Activated gamma-delta T cell (primary cell): ENCODE measurements around the gene STK24.
"Not testable (repeated sequence)": the region's sequence is repeated elsewhere in the genome, so short reads cannot be mapped to it uniquely, and the experiment has no call there.

Source experiments
- DNase-seq: peaks from one replicate; lab custom pipeline; 2025; lab: John Stamatoyannopoulos, UW
- total RNA-seq, 2 donors: gene quantifications; one replicate each; lab custom pipeline; 2026; lab: John Stamatoyannopoulos, UW

Gene STK24
- 236 to 297 reads per million in 2 donors for total RNA-seq

- peak; percentile 38 for DNase-seq
These were observed at the start of gene STK24 for GRCh38 chr13:98576963-98577835. TSS of gene STK24 (minus strand) at chr13:98577107. CDS start at chr13:98576786, 321 bp downstream.

GRCh38 chr13:98626298-98626935 is 49.5 kb upstream of the STK24 start:
- DNase-seq, result no peak

DNA sequence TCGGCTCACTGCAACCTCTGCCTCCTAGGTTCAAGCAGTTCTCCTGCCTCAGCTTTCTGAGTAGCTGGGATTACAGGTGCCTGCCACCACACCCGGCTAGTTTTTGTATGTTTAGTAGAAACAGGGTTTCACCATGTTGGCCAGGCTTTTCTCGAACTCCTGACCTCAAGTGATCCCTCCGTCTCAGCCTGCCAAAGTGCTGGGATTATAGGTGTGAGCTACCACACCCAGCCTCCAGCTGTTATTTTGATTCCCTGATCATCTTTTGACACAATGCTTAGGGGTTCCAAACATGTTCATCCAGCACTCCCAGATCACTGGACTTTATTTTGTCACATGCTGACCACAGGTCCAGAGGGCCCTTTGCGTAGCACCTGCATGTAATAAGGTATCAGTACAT is 47.7 kb upstream of the STK24 start:
- DNase-seq, result not testable (repeated sequence)

GRCh38 chr13:98622931-98623331 is 46.0 kb upstream of the STK24 start:
- DNase-seq, result no peak

DNA sequence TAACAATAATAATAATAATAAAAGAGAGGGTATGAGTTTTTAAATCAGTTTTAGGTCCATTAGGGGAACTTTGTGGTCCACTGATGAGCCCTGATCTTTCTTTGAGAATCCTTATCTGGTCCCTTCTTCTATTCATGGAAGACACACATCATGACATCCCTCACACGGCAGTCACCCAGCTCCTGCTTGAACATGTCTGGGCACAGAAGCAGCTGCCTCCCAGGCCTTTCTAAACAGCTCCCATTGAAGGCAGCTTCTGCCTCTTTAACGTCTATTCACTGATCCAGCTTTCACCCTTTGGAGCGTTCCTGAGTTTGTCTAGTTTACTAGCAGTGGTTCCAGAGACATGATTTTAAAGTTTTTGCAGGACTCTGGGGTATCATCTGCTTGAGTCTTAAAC is 42.6 kb upstream of the STK24 start:
- no peak for DNase-seq

- not testable (repeated sequence) for DNase-seq
These were observed 38.7 kb upstream of the STK24 start for GRCh38 chr13:98615595-98615994.

- DNase-seq, result no peak
These were observed 36.7 kb upstream of the STK24 start for GRCh38 chr13:98613591-98613990.

- no peak for DNase-seq
These were observed 32.8 kb upstream of the STK24 start for GRCh38 chr13:98609756-98610155.

DNA sequence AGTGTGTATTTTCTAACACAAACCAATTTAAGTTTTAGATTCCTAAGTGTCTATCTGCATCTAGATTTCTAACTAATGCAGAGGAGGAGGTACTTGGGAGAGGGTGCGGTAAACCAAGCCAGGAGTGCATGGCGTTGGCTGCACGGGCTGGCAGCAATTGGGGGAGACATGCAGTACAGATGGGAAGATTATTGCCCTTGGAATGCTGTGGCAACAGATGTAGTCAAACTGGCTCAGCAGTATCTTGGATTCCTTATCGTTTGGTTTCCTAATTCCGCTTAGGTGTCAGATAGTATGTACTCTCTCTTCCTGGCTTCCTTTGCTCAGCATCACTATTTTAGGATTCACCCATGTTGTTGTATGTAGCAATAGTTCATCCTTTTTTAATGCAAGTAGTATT is 29.4 kb upstream of the STK24 start:
- no peak for DNase-seq

DNA sequence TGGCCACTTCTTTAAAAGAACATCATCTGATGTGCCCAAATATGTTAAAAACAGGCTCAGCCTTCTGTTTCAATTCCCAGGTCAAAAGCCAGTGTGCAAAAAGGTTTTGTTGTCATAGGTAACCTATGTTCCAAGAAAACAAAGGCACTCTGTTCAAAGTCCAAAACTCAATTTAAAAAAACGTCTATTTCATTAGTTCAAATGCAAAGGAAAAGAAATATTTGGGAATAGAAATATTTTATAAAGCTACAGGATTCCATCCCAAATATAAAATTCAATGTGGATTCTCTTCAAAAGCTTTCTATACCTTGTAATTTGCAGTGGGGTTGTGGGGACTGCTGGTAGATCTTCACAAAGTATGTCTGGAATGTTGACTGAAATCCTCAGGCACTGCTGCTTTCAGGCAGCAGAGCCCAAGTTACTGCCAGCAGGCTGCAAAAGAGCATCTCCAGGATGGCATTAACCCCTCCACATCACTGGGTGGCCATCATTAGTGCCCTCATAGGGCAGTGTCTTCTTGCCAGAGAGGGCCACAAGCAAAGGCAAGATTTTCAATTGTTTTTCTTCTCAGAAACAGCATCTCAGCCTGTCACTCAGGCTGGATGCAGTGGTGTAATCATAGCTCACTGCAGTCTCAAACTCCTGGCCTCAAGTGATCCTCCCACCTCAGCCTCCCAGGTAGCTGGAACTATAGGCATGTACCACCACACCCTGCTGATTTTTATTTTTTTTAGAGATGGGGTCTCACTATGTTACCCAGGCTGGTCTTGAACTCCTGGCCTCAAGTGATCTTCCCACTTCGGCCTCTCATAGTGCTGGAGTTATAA is 22.8 kb upstream of the STK24 start:
- DNase-seq, result no peak

DNA sequence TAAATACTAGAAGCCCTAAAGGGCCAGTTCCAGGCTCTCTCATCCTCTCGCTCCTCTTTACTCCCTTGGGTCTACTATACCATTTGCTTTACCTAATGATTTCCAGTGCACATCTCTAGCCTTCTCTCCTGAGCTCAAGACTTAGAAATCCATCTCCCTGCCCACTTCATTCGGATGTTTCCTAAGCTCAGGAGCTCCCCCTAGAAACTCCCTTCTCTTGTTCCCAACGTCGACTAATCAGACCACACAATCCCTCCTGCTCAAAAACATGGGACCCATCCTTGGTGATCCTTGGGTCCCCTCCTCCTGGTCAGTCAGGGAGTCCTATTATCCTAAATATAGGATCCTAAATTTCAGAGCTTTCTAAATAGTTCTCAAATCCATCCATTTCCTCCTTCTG is 21.1 kb upstream of the STK24 start:
- DNase-seq, result no peak

DNA sequence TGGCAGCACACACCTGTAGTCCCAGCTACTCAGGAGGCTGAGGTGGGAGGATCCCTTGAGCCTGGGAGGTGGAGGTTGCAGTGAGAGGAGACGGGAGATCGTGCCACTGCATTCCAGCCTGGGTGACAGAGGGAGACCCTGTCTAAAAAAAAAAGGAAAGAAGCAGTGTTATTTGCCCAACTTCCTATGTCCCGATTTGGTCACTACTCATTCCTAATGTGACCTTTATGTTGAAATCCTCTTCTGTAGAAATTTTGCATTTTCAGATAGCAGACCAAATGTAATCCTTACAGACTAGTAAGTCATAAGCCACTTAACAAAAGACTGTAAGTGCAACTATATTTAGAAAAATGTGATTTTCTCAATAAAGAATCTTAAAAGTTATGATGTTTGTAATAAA is 18.2 kb upstream of the STK24 start:
- DNase-seq, result no peak

GRCh38 chr13:98592362-98592732 is 15.4 kb upstream of the STK24 start:
- DNase-seq, result no peak

GRCh38 chr13:98591721-98592361 is 14.9 kb upstream of the STK24 start:
- DNase-seq, result no peak

GRCh38 chr13:98590471-98590870 is 13.6 kb upstream of the STK24 start:
- not testable (repeated sequence) for DNase-seq

GRCh38 chr13:98589516-98589915 is 12.6 kb upstream of the STK24 start:
- DNase-seq, result not testable (repeated sequence)

DNA sequence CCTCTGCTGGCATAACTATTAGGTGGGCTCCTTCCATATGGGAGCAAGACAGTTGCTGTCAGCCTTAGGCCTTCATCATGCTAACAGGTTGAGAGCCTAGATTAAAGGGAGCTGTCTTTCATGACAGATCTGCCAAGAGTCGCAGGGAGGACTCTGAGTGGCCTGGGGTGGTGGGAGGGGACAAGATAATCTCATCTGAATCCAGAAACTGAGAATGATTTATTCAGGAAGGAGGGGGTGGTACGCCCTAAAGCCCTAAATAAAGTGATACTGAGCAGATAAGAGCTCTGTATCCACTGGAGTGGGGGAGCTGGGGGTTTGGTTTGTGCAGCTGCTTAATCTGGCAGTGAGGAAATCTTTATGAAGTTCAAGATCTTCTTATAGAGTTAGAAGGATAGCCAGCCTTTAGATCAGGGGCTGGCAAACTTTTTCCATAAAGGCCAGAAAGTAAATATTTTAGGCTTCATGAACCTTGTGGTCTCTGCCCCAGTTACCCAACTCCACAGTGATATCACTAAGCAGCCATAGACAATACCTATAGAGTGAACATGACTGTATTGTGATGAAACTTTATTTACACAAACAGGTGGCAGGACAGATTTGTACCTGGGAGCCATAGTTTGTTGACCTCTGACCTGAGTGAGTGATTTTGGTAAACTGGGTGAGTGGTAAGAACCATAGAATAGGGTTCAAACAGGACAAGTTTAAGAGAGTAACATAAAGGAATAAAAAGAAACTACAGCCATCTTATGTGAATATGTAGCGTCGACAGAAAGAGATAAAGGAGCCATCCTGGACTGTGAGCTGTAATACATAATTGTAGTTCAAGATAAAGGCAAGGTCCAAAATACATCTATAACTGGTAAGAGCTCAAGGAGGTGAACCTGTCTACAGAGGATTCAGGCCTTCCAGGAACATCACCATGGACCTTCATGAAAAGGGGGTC is 9.8 kb upstream of the STK24 start:
- no peak for DNase-seq

GRCh38 chr13:98585946-98586345 is 9.0 kb upstream of the STK24 start:
- no peak for DNase-seq

DNA sequence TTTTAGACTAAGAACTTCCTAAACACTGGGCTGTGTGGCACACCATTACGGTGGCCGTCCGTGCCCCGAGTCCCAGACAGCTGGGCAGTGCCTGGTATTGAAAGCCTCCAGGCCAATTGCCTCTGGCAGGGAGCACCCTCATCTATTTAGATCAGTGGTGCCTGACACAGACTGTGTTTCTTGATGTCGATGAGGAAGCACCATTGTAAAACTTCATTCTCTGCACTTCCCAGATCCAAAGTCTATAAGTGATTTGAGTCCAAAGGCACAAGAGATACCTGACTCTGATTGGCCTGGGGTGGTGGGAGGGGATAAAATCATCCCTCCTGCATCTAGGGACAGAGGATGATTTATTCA is 8.5 kb upstream of the STK24 start:
- no peak for DNase-seq

DNA sequence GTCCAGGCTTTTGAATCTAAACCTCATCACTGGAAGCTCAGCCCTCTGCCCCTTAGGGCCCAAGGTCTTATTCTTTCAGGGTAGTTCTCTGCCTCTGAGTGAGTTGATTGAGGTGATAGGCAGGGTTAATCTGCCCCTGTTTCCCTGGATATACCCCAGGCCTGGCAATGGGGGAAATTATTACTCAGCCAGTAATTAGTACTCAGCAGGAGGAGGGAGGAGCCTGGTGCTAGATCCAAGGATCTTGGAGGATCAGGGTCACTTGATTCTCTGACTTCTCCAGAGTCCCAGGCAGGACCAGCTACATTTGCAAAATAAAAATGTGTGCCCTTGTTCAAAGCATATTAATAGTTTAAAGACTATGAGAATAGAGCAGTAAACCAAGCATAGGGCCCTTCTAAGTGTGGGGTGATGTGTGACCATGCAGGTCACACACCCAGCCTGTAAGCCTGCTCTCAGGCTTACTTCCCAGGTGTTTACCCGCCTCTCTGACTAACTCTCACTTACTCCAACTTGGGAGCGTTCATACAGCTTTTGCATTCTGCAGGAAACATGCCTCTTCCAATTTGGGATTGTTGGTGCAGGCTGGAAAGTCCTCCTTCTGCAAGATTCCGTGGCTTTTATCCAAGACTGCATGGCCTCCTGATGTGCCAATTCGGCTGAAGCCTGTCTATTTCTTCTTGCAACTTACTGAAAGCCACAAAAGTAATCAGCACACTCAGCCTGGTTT is 7.9 kb upstream of the STK24 start:
- no peak for DNase-seq
